ENCODE measurements around the gene GALNT13. TPM values are rescaled to one million over a fixed set of nuclear protein-coding genes. Genes with fewer than 3 reads are reported as not detected.

Gene GALNT13
- total RNA-seq, 5 donors from 2014 or later (not counting 1 experiment from before 2014, with no cell fraction given) = 0.10 to 0.47 TPM; not detected in 3

- ATAC-seq (replicated peaks in 1 of 4) = no peak
- no peaks in the 10 kb centered on the region for H3K4me1 Mint-ChIP-seq
These were observed 361.5 kb downstream of the GALNT13 start for GRCh38 chr2:154233231-154233630.

GRCh38 chr2:154238252-154238651 is 366.5 kb downstream of the GALNT13 start:
- H3K27me3 Mint-ChIP-seq = no peaks in the 10 kb centered on the region
- H3K4me1 ChIP-seq (ENCODE audit: control insufficient read depth in 1 of 2, extremely low read depth in 1 of 2, insufficient read depth in 2 of 2, low read length in 2 of 2) = no peaks in the 10 kb centered on the region
- H3K36me3 ChIP-seq (ENCODE audit: control insufficient read depth in 2 of 2, extremely low read depth in 1 of 2, insufficient read depth in 1 of 2, low read length in 1 of 2) = no peaks in the 10 kb centered on the region
- no peaks in the 10 kb centered on the region for H3K4me1 Mint-ChIP-seq
- no peak overlapping the region for H3K4me3 Mint-ChIP-seq
- no peaks in the 10 kb centered on the region for H3K9me3 ChIP-seq
- WGBS (ENCODE audit: insufficient coverage) = no CpG with 5 or more reads among the region's 1 CpG
- DNase-seq (no peak), ATAC-seq (replicated peaks in 1 of 4) (no peak)
- H3K27ac ChIP-seq (ENCODE audit: low read length) = no peak overlapping the region
- H3K9me3 Mint-ChIP-seq = peaks cover 0 to 4% (median 3%) of the 10 kb centered on the region in 3 donors
- no peaks in the 10 kb centered on the region for H3K36me3 Mint-ChIP-seq
- H3K27ac Mint-ChIP-seq = no peak overlapping the region
- H3K27me3 ChIP-seq (replicated peaks in 1 of 2; ENCODE audit: control insufficient read depth in 2 of 2, extremely low read depth in 1 of 2, insufficient read depth in 2 of 2, low read length in 1 of 2) = no peaks in the 10 kb centered on the region
- CTCF ChIA-PET = no interaction called here
- POLR2A ChIA-PET = no interaction called here
- H3K4me3 ChIP-seq (ENCODE audit: control insufficient read depth in 1 of 2, extremely low read depth in 1 of 2, low read length in 1 of 2) = no peak overlapping the region

More at GRCh38 chr2:154233231-154233630, 361.5 kb downstream of the GALNT13 start:
- Histone ChIP-seq H3K27me3 (replicated peaks in 1 of 2; ENCODE audit: control insufficient read depth in 2 of 2, extremely low read depth in 1 of 2, insufficient read depth in 2 of 2, low read length in 1 of 2) (no peaks in the 10 kb centered on the region), H3K4me3 (ENCODE audit: control insufficient read depth in 1 of 2, extremely low read depth in 1 of 2, low read length in 1 of 2) (no peak overlapping the region), H3K4me1 (ENCODE audit: control insufficient read depth in 1 of 2, extremely low read depth in 1 of 2, insufficient read depth in 2 of 2, low read length in 2 of 2) (no peaks in the 10 kb centered on the region), H3K9me3 (no peaks in the 10 kb centered on the region), H3K27ac (ENCODE audit: low read length) (no peak overlapping the region), H3K36me3 (ENCODE audit: control insufficient read depth in 2 of 2, extremely low read depth in 1 of 2, insufficient read depth in 1 of 2, low read length in 1 of 2) (no peaks in the 10 kb centered on the region)
- peaks cover 5 to 11% (median 8%) of the 10 kb centered on the region in 3 donors for H3K9me3 Mint-ChIP-seq
- no peaks in the 10 kb centered on the region for H3K27me3 Mint-ChIP-seq
- 50% methylated on average over 1 of the region's 2 CpGs for WGBS (ENCODE audit: insufficient coverage)
- H3K36me3 Mint-ChIP-seq = no peaks in the 10 kb centered on the region
- no peak overlapping the region for H3K4me3 Mint-ChIP-seq
- no peak overlapping the region for H3K27ac Mint-ChIP-seq
- DNase-seq = no peak
- ChIA-PET POLR2A (no interaction called here), CTCF (no interaction called here)

- no CpG with 5 or more reads among the region's 8 CpGs for WGBS (ENCODE audit: insufficient coverage)
These were observed 368.6 kb downstream of the GALNT13 start for GRCh38 chr2:154240316-154240715.

GRCh38 chr2:154240921-154241379 is 369.2 kb downstream of the GALNT13 start:
- DNase-seq = no peak
- Histone ChIP-seq H3K36me3 (ENCODE audit: control insufficient read depth in 2 of 2, extremely low read depth in 1 of 2, insufficient read depth in 1 of 2, low read length in 1 of 2) (no peaks in the 10 kb centered on the region), H3K4me1 (ENCODE audit: control insufficient read depth in 1 of 2, extremely low read depth in 1 of 2, insufficient read depth in 2 of 2, low read length in 2 of 2) (no peaks in the 10 kb centered on the region), H3K9me3 (no peaks in the 10 kb centered on the region), H3K4me3 (ENCODE audit: control insufficient read depth in 1 of 2, extremely low read depth in 1 of 2, low read length in 1 of 2) (no peak overlapping the region), H3K27ac (ENCODE audit: low read length) (no peak overlapping the region), H3K27me3 (replicated peaks in 1 of 2; ENCODE audit: control insufficient read depth in 2 of 2, extremely low read depth in 1 of 2, insufficient read depth in 2 of 2, low read length in 1 of 2) (no peaks in the 10 kb centered on the region)
- H3K27ac Mint-ChIP-seq = no peak overlapping the region
- no peaks in the 10 kb centered on the region for H3K36me3 Mint-ChIP-seq
- H3K27me3 Mint-ChIP-seq = no peaks in the 10 kb centered on the region
- no peak overlapping the region for H3K4me3 Mint-ChIP-seq
- H3K9me3 Mint-ChIP-seq = peaks cover 0 to 2% (median 1%) of the 10 kb centered on the region in 3 donors
- CTCF ChIA-PET = no interaction called here
- ATAC-seq (replicated peaks in 1 of 4) = no peak
- POLR2A ChIA-PET = no interaction called here
- 60% methylated on average over 3 of the region's 12 CpGs for WGBS (ENCODE audit: insufficient coverage)
- no peaks in the 10 kb centered on the region for H3K4me1 Mint-ChIP-seq

More at GRCh38 chr2:154240316-154240715, 368.6 kb downstream of the GALNT13 start:
- Histone ChIP-seq H3K4me3 (ENCODE audit: control insufficient read depth in 1 of 2, extremely low read depth in 1 of 2, low read length in 1 of 2) (no peak overlapping the region), H3K27me3 (replicated peaks in 1 of 2; ENCODE audit: control insufficient read depth in 2 of 2, extremely low read depth in 1 of 2, insufficient read depth in 2 of 2, low read length in 1 of 2) (no peaks in the 10 kb centered on the region), H3K4me1 (ENCODE audit: control insufficient read depth in 1 of 2, extremely low read depth in 1 of 2, insufficient read depth in 2 of 2, low read length in 2 of 2) (no peaks in the 10 kb centered on the region), H3K9me3 (no peaks in the 10 kb centered on the region), H3K36me3 (ENCODE audit: control insufficient read depth in 2 of 2, extremely low read depth in 1 of 2, insufficient read depth in 1 of 2, low read length in 1 of 2) (no peaks in the 10 kb centered on the region), H3K27ac (ENCODE audit: low read length) (no peak overlapping the region)
- DNase-seq (no peak), ATAC-seq (replicated peaks in 1 of 4) (no peak)
- POLR2A ChIA-PET = no interaction called here
- Mint-ChIP-seq H3K4me3 (no peak overlapping the region), H3K9me3 (peaks cover 0 to 2% (median 0%) of the 10 kb centered on the region in 3 donors), H3K36me3 (no peaks in the 10 kb centered on the region), H3K27me3 (no peaks in the 10 kb centered on the region), H3K27ac (no peak overlapping the region), H3K4me1 (no peaks in the 10 kb centered on the region)
- CTCF ChIA-PET = no interaction called here

- CTCF ChIA-PET = no interaction called here
- peaks cover 0 to 2% (median 1%) of the 10 kb centered on the region in 3 donors for H3K9me3 Mint-ChIP-seq
- Histone ChIP-seq H3K4me3 (ENCODE audit: control insufficient read depth in 1 of 2, extremely low read depth in 1 of 2, low read length in 1 of 2) (no peak overlapping the region), H3K4me1 (ENCODE audit: control insufficient read depth in 1 of 2, extremely low read depth in 1 of 2, insufficient read depth in 2 of 2, low read length in 2 of 2) (no peaks in the 10 kb centered on the region), H3K9me3 (no peaks in the 10 kb centered on the region), H3K27ac (ENCODE audit: low read length) (no peak overlapping the region), H3K36me3 (ENCODE audit: control insufficient read depth in 2 of 2, extremely low read depth in 1 of 2, insufficient read depth in 1 of 2, low read length in 1 of 2) (no peaks in the 10 kb centered on the region), H3K27me3 (replicated peaks in 1 of 2; ENCODE audit: control insufficient read depth in 2 of 2, extremely low read depth in 1 of 2, insufficient read depth in 2 of 2, low read length in 1 of 2) (no peaks in the 10 kb centered on the region)
- no peaks in the 10 kb centered on the region for H3K4me1 Mint-ChIP-seq
- no peak overlapping the region for H3K4me3 Mint-ChIP-seq
- no peaks in the 10 kb centered on the region for H3K36me3 Mint-ChIP-seq
- WGBS (ENCODE audit: insufficient coverage) = 77% methylated on average over 6 of the region's 7 CpGs
- POLR2A ChIA-PET = interaction anchor here in 1 of 2 donors (0.6 kb wide), 1 partner anchor 45 kb away, joined by 3 read pairs; no protein-coding TSS in a partner anchor
- ATAC-seq (replicated peaks in 1 of 4) = no peak
- no peak overlapping the region for H3K27ac Mint-ChIP-seq
- H3K27me3 Mint-ChIP-seq = no peaks in the 10 kb centered on the region
- no peak for DNase-seq
These were observed 371.0 kb downstream of the GALNT13 start for GRCh38 chr2:154242687-154243086.

- POLR2A ChIA-PET = no interaction called here
- H3K9me3 ChIP-seq = no peaks in the 10 kb centered on the region
- Mint-ChIP-seq H3K36me3 (no peaks in the 10 kb centered on the region), H3K27ac (no peak overlapping the region), H3K4me3 (no peak overlapping the region), H3K9me3 (peaks cover 0 to 2% (median 1%) of the 10 kb centered on the region in 3 donors), H3K4me1 (no peaks in the 10 kb centered on the region), H3K27me3 (no peaks in the 10 kb centered on the region)
- H3K4me3 ChIP-seq (ENCODE audit: control insufficient read depth in 1 of 2, extremely low read depth in 1 of 2, low read length in 1 of 2) = no peak overlapping the region
- H3K27me3 ChIP-seq (replicated peaks in 1 of 2; ENCODE audit: control insufficient read depth in 2 of 2, extremely low read depth in 1 of 2, insufficient read depth in 2 of 2, low read length in 1 of 2) = no peaks in the 10 kb centered on the region
- WGBS (ENCODE audit: insufficient coverage) = no CpG with 5 or more reads among the region's 1 CpG
- no peaks in the 10 kb centered on the region for H3K4me1 ChIP-seq (ENCODE audit: control insufficient read depth in 1 of 2, extremely low read depth in 1 of 2, insufficient read depth in 2 of 2, low read length in 2 of 2)
- no peak overlapping the region for H3K27ac ChIP-seq (ENCODE audit: low read length)
- CTCF ChIA-PET = no interaction called here
- no peaks in the 10 kb centered on the region for H3K36me3 ChIP-seq (ENCODE audit: control insufficient read depth in 2 of 2, extremely low read depth in 1 of 2, insufficient read depth in 1 of 2, low read length in 1 of 2)
- no peak for DNase-seq
- ATAC-seq (replicated peaks in 1 of 4) = no peak
These were observed 372.0 kb downstream of the GALNT13 start for GRCh38 chr2:154243685-154244084.

- POLR2A ChIA-PET = no interaction called here
- Mint-ChIP-seq H3K36me3 (no peaks in the 10 kb centered on the region), H3K9me3 (peaks cover 0 to 2% (median 1%) of the 10 kb centered on the region in 3 donors), H3K4me3 (no peak overlapping the region), H3K27me3 (no peaks in the 10 kb centered on the region), H3K27ac (no peak overlapping the region), H3K4me1 (no peaks in the 10 kb centered on the region)
- Histone ChIP-seq H3K4me3 (ENCODE audit: control insufficient read depth in 1 of 2, extremely low read depth in 1 of 2, low read length in 1 of 2) (no peak overlapping the region), H3K9me3 (no peaks in the 10 kb centered on the region), H3K27ac (ENCODE audit: low read length) (no peak overlapping the region), H3K36me3 (ENCODE audit: control insufficient read depth in 2 of 2, extremely low read depth in 1 of 2, insufficient read depth in 1 of 2, low read length in 1 of 2) (no peaks in the 10 kb centered on the region), H3K4me1 (ENCODE audit: control insufficient read depth in 1 of 2, extremely low read depth in 1 of 2, insufficient read depth in 2 of 2, low read length in 2 of 2) (no peaks in the 10 kb centered on the region), H3K27me3 (replicated peaks in 1 of 2; ENCODE audit: control insufficient read depth in 2 of 2, extremely low read depth in 1 of 2, insufficient read depth in 2 of 2, low read length in 1 of 2) (no peaks in the 10 kb centered on the region)
- CTCF ChIA-PET = no interaction called here
- ATAC-seq (replicated peaks in 1 of 4) (no peak), DNase-seq (no peak)
- no CpG with 5 or more reads among the region's 3 CpGs for WGBS (ENCODE audit: insufficient coverage)
These were observed 373.2 kb downstream of the GALNT13 start for GRCh38 chr2:154244932-154245331.
